Activated T-helper 1 cell treated with Interleukin-2 at 50 U/mL for 16 hours (primary cell): ENCODE results near the gene CCBE1.
"Not testable (repeated sequence)": the region's sequence is repeated elsewhere in the genome, so short reads cannot be mapped to it uniquely, and the experiment has no call there.

Experiments
- DNase-seq: peaks from one replicate; pipeline ENCODE4 v3.0.0-alpha.2; 2020; ENCODE audit warnings: low read depth

Gene CCBE1

DNA sequence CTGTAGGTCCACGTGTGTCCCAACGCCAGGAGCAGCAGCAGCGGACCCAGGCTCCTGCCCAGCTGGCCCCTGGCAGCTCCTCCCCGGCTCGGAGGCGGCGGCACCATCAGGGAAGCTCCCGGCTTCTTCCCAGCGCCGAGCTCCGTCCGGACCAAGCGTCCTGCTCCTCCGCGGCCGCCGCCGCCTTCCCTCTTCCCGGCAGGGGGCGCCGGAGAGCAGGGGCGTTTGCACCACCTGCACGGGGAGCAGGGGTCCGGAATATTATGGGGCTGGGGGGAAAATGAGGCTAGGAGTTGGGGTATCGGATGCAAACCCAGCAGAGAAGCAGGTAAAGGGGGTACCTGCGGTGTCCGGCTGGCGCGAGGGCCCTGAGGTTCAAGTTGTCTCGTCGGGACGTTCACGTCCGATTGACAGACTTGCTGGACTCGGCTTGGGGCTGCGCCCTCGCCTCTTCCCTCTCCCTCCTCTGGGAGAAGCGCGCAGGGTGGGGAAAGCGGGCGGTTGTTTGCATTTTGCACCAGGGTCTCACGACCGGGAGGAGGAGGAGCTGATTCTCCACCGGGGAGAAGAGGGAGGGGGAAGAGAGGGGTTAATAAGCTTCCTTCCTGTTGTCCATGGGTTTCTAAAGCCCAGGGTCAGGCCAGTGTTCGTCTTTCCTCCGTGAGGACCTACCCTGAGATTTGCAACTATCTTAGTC is at the start of gene CCBE1:
Gene CCBE1, minus strand, starts transcription at position 188 of the 697 bp plus-strand sequence.
- DNase-seq, result no peak

- DNase-seq, result no peak
These were observed 47.1 kb upstream of the CCBE1 start for GRCh38 chr18:59744271-59744721.

DNA sequence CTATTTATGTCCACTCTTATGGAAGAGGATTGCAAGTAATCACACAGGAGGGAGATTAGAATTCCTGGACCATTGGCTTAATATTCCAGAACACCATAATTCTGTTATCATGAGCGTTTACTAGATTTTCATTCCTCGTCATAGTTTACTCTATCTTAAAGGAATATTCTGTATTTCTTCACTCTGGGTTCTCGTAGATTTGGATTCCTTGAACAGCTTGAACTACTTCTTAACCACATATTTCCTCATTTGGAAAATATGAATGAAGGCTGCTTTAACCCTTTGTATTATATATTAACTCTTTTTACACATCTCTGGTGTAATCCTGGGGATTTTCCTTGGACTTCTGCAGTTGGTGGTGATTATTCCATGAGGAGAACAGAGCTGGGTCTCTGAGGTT is 46.3 kb upstream of the CCBE1 start:
- no peak for DNase-seq

GRCh38 chr18:59742325-59743111 is 45.3 kb upstream of the CCBE1 start:
- DNase-seq, result no peak

- no peak for DNase-seq
These were observed 42.9 kb upstream of the CCBE1 start for GRCh38 chr18:59740141-59740540.

DNA sequence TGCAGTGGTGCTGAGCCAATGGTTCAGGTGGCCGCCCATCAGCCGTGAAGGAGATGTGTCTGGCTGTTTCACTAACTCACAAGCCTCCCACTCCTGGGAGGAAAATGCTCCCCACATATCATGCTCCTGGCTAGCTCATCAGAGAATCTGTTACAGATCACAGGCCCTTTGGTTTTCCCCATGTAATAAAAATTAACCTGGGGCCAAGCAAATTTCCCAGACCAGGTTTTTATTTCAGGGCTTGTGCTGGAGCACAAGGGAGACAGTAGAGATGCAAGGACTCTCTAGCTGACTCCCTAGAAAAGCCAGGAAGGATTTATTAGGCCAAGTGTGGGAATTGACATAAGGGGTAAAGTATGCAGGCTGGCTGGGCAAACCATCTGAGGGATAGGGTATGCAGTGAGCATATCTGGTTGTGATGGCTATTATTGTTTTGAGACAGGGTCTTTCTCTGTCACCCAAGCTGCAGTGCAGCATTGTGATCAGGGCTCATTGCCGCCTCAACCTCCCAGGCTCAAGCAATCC is 40.6 kb upstream of the CCBE1 start:
- no peak for DNase-seq

- DNase-seq, result not testable (repeated sequence)
These were observed 40.1 kb upstream of the CCBE1 start for GRCh38 chr18:59737335-59737734.

- no peak for DNase-seq
These were observed 38.8 kb upstream of the CCBE1 start for GRCh38 chr18:59736061-59736460.

DNA sequence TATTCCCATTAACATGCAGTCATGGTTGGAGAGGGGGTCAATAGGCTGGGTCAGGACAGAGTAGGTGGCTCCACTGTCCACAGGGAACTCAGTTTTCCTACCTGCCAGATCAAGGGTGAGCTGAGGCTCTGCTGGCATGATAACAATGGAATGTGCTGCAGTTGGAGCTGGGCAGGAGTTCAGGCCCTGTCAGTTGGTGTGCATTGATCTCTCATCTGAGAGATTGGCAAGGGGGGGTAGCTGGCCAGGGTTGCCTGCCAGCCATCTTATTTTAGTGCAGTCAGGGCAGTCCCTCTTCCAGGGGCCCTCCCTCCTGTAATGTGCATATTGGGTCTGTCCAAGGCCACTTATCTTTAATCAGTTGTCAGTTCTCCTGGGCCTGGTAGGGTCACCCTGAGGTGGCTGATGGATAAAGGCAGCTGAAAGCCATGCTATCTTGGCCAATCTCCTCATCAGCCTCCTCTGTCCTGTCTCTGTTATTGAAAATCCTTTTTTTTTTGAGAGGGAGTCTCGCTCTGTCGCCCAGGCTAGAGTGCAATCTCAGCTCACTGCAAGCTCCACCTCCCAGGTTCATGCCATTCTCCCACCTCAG is 38.1 kb upstream of the CCBE1 start:
- no peak for DNase-seq

DNA sequence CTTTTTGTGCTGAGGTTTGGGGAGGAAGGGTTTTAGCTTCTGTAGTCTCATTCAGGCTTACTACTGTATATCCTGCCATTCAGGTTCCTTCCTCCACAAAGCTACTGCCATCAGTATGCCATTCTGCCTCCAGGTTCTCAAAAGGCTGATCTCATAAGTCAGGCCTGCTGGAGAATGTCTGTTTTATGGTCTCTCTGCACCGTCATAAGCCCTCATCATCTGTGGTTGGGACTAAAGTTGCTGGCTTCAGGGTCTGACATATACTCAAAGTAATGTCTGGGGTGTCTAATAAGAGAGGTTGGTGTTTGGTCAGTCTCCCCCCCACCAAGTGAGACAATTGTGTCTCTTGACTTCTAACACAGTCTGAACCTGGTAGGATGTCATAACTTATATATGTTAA is 36.2 kb upstream of the CCBE1 start:
- DNase-seq, result no peak

DNA sequence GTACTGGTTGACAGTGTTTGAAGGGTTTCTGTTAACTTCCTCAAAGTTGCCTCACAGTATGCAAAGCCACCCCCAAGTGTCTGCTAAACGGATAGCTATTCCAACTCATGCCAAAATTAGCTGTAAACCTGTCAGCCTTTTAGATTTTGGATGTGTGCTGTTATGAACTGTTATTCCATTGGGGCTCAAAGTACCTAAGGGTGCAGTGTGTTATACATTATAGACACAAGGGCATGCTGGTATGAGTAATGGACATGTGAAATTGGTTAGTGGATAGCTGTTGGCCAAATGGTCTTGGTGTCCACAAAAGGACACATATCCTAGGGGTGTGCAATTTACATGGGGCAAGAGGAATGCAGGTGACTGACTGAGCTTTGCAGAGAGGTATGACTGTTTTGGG is 33.7 kb upstream of the CCBE1 start:
- DNase-seq, result no peak

DNA sequence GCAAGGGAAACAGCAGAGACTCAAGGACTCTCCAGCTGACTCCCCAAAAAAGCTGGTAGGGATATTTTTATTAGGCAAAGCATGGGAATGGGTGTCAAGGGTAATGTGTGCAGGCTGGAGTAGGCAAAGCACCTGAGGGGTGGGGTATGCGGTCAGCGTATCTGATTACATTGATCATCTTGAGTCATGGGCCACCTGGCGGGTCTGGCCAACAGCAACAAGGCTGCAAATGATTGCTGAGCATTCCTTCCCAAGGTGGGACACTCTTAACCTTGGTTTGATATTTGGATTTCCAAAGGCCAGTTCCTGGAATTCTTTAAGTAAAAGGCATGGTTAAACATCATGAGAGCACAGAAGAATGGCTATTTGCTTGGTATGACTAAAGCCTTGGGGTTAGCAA is 32.6 kb upstream of the CCBE1 start:
- DNase-seq, result no peak

GRCh38 chr18:59728816-59729215 is 31.6 kb upstream of the CCBE1 start:
- no peak for DNase-seq

DNA sequence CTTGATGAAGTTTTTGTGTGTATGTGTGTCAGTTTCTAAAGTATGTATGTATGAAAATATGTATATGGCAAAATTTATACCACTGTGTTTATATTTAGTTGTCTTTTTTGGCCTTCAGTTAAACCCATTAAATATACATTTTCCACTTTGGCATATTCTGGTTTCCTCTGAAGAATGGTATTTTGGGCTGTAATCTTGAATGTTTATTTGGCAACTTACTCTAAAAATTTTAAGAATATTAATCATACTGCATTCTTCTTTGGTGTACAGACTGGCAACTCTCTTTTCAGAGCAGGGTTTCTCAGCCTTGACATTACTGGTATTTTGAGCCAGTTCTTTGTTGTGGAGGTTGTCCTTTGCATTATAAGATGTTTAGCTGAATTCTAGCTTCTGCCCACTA is 27.9 kb upstream of the CCBE1 start:
- DNase-seq, result no peak

DNA sequence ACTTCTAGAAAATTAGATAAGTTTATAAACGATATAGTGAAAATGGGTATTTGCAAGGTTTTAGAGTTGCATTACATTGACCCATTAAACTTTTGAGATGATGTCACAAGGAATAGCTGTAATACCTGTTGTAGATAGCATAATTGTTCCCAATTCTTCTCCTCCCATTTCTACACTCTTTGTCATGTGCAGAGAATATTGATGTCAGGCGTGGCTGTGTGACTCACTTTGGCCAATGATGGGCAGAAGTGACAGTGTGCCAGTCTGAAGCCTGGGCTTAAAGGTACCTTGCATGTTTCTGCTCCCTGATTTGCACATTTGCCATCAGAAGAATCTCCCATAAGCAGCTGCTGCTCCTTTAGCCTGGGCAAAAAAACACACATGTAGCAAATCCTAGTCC is 26.9 kb upstream of the CCBE1 start:
- DNase-seq, result no peak

DNA sequence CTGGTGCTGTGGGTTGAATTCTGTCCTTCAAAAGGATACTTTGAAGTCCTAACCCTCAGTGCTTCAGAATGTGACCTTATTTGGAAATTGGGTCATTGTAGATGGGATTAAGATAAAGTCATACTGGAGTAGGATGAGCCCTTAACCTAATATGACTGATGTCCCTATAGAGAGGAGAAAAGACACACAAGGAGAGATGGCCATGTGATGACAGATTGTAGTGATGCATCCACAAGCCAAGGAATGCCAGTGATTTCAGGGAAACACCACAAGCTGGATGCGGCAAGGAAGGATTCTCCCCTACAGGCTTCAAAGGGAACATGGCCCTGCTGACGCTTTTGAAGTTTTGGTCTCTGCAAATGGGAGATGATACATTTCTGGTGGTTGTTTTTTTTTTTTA is 24.7 kb upstream of the CCBE1 start:
- DNase-seq, result no peak

- DNase-seq, result no peak
These were observed 24.0 kb upstream of the CCBE1 start for GRCh38 chr18:59721211-59721610.

- DNase-seq, result no peak
These were observed 22.4 kb upstream of the CCBE1 start for GRCh38 chr18:59719544-59720181.

- no peak for DNase-seq
These were observed 21.4 kb upstream of the CCBE1 start for GRCh38 chr18:59718464-59719157.

DNA sequence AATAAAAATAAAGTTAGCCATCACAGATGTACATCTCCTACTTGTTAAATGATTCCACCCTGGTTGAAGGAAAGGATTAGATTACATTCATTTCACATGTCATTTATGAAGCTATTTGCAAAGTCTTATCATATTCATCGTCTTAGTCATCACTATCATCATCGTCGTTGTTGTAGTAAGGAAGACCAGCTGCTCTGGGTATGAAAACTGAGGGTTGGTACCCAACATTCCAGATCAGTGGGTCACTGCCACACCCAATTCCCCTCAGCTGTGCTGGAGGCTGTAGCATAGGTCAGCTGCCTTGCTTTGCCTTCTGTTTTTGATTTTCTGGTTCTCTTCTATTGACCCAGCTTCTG is 20.9 kb upstream of the CCBE1 start:
- DNase-seq, result no peak

DNA sequence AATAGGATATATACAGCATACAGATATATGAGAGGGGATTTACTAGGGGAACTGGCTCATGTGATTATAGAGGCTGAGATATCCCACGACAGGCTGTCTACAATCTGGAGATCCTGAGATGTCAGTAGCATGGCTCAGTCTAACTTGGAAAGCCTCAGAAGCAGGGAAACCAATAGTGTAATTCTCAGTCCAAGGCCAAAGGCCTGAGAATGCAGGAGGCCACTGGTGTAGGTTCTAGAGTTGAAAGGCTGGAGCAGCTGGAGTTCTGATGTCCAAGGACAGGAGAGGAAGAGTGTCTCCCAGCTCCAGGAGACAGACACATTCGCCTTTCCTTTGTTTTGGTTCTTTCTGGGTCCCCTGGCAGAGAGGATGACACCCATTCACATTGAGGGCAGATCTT is 20.1 kb upstream of the CCBE1 start:
- no peak for DNase-seq

- DNase-seq, result no peak
These were observed 18.7 kb upstream of the CCBE1 start for GRCh38 chr18:59715966-59716369.
